Neural cell (in vitro differentiated cells): ENCODE measurements around the gene CDK12. TPM values are rescaled to one million over a fixed set of nuclear protein-coding genes. Genes with fewer than 3 reads are reported as not detected.
"Not testable (repeated sequence)": the region's sequence is repeated elsewhere in the genome, so short reads cannot be mapped to it uniquely, and the experiment has no call there.

Experiments
- H2AFZ ChIP-seq: fragments of 200-600, 300-800 bp; sonication (generic), shearing (Covaris generic); 2 replicates; pipeline ENCODE4 v1.6.0; 2014; ENCODE audit warnings: low read depth, mild to moderate bottlenecking, antibody characterized with exemption, low read length, moderate library complexity
- H3F3A ChIP-seq: fragments of 200-600 bp; shearing (Covaris generic); 2 replicates; pipeline ENCODE4 v1.6.1; 2016; ENCODE audit warnings: mild to moderate bottlenecking, moderate library complexity, mixed read lengths, antibody characterized with exemption, low read length; ENCODE audit not compliant: insufficient read depth, poor library complexity, severe bottlenecking
- H3K27ac ChIP-seq: fragments of 200-600, 300-800 bp; sonication (generic), shearing (Covaris generic); 2 replicates; pipeline ENCODE4 v1.5.1; 2014; ENCODE audit warnings: mild to moderate bottlenecking, low read length, moderate library complexity
- H3K27me3 ChIP-seq: fragments of 300-800, 200-600 bp; sonication (generic), shearing (Covaris generic); 2 replicates; pipeline ENCODE4 v1.6.0; 2014; ENCODE audit warnings: mild to moderate bottlenecking, low read depth, low read length, moderate library complexity; ENCODE audit not compliant: insufficient read depth
- H3K36me3 ChIP-seq: fragments of 300-800, 200-600 bp; sonication (generic), shearing (Covaris generic); 2 replicates; pipeline ENCODE4 v1.5.1; 2014; ENCODE audit warnings: mild to moderate bottlenecking, antibody characterized with exemption, low read length, moderate library complexity; ENCODE audit not compliant: insufficient read depth
- H3K4me2 ChIP-seq: fragments of 300-800, 200-600 bp; sonication (generic), shearing (Covaris generic); 2 replicates; pipeline ENCODE4 v1.6.0; 2014; ENCODE audit warnings: mild to moderate bottlenecking, low read length
- H3K4me3 ChIP-seq: fragments of 300-800, 200-600 bp; sonication (generic), shearing (Covaris generic); 2 replicates; pipeline ENCODE4 v1.5.1; 2014; ENCODE audit warnings: mild to moderate bottlenecking, low read length, moderate library complexity
- H3K79me2 ChIP-seq: fragments of 200-600 bp; shearing (Covaris generic); replicated peaks from 2 replicates; pipeline ENCODE4 v1.6.0; 2014; ENCODE audit warnings: mild to moderate bottlenecking, low read length, moderate library complexity; ENCODE audit not compliant: insufficient read depth
- H3K9ac ChIP-seq: fragments of 300-800, 200-600 bp; sonication (generic), shearing (Covaris generic); 2 replicates; pipeline ENCODE4 v1.6.1; 2016; ENCODE audit warnings: mild to moderate bottlenecking, low read length, mixed read lengths
- H3K9me2 ChIP-seq: fragments of 200-600 bp; shearing (Covaris generic); 2 replicates; pipeline ENCODE4 v1.6.1; 2016; ENCODE audit warnings: mild to moderate bottlenecking, low read length, mixed read lengths; ENCODE audit not compliant: insufficient read depth
- H3K9me3 ChIP-seq: fragments of 200-600, 300-800 bp; sonication (generic), shearing (Covaris generic); 2 replicates; pipeline ENCODE4 v1.6.1; 2016; ENCODE audit warnings: mild to moderate bottlenecking, mixed run types, low read length, moderate library complexity, mixed read lengths
- H4K20me1 ChIP-seq: fragments of 200-600 bp; shearing (Covaris generic); 2 replicates; pipeline ENCODE4 v1.6.1; 2016; ENCODE audit warnings: mild to moderate bottlenecking, mixed run types; ENCODE audit not compliant: insufficient read depth
- EP300 ChIP-seq: fragments of 450-650 bp; conservative IDR thresholded peaks from 2 replicates; pipeline ENCODE4 v1.6.1; 2014; ENCODE audit warnings: antibody characterized with exemption, mild to moderate bottlenecking, moderate library complexity; ENCODE audit not compliant: poor library complexity, severe bottlenecking
- EZH2 ChIP-seq: fragments of 200-600, 300-800 bp; shearing (Covaris generic), sonication (generic); IDR thresholded peaks from 2 replicates; pipeline ENCODE4 v1.6.1; 2014; ENCODE audit warnings: antibody characterized with exemption, low read length, borderline replicate concordance, mild to moderate bottlenecking; ENCODE audit not compliant: insufficient read depth, poor library complexity, severe bottlenecking
- MXI1 ChIP-seq: fragments of 450-650 bp; conservative IDR thresholded peaks from 2 replicates; pipeline ENCODE4 v1.6.1; 2014; ENCODE audit warnings: antibody characterized with exemption, mild to moderate bottlenecking; ENCODE audit not compliant: poor library complexity, severe bottlenecking
- POLR2AphosphoS5 ChIP-seq: IDR thresholded peaks from 2 replicates; pipeline ENCODE4 v1.6.1; 2012
- RAD21 ChIP-seq: fragments of 450-650 bp; conservative IDR thresholded peaks from 2 replicates; pipeline ENCODE4 v1.6.1; 2014; ENCODE audit warnings: antibody characterized with exemption, mild to moderate bottlenecking, moderate library complexity
- REST ChIP-seq: IDR thresholded peaks from 2 replicates; pipeline ENCODE4 v1.6.1; 2012; ENCODE audit warnings: borderline replicate concordance
- SMC3 ChIP-seq: fragments of 450-650 bp; conservative IDR thresholded peaks from 2 replicates; pipeline ENCODE4 v1.6.1; 2014; ENCODE audit warnings: antibody characterized with exemption, mild to moderate bottlenecking, moderate library complexity; ENCODE audit not compliant: poor library complexity
- TAF1 ChIP-seq: IDR thresholded peaks from 2 replicates; pipeline ENCODE4 v1.6.1; 2012; ENCODE audit warnings: low read depth
- polyA plus RNA-seq: library from polyadenylated mRNA; depleted of rRNA; stranded (reverse); fragments of >200 nt; gene quantifications from 2 replicates; pipeline ENCODE4 v1.2.3, GENCODE V29; 2014
- TF ChIP-seq, protein P1 (sequence below): fragments of 450-650 bp; IDR thresholded peaks from 2 replicates; pipeline ENCODE4 v1.5.1; 2014; ENCODE audit warnings: antibody characterized with exemption, mild to moderate bottlenecking, moderate library complexity; ENCODE audit not compliant: poor library complexity, severe bottlenecking

The CDK12 gene
- polyA plus RNA-seq, 1 donor from 2014 or later, result 10.4 TPM

- not testable (repeated sequence) for H3K27ac ChIP-seq, H3K4me2 ChIP-seq, H4K20me1 ChIP-seq, H3K9me2 ChIP-seq, H3K27me3 ChIP-seq, H3K9ac ChIP-seq, H2AFZ ChIP-seq, H3F3A ChIP-seq, H3K4me3 ChIP-seq, H3K9me3 ChIP-seq, H3K36me3 ChIP-seq
- peaks cover 10% of the 10 kb centered on the region for H3K79me2 ChIP-seq
These were observed 26.2 kb downstream of the CDK12 start for GRCh38 chr17:39487490-39487889.

GRCh38 chr17:39487946-39488345 lies 26.7 kb downstream of the CDK12 start:
- Histone ChIP-seq H3K27me3 (no peaks in the 10 kb centered on the region), H3F3A (no peaks in the 10 kb centered on the region), H3K4me3 (no peak overlapping the region), H3K36me3 (no peaks in the 10 kb centered on the region), H3K9ac (no peak overlapping the region), H3K4me2 (no peak overlapping the region), H2AFZ (no peak overlapping the region), H3K27ac (no peak overlapping the region), H4K20me1 (no peaks in the 10 kb centered on the region), H3K79me2 (peaks cover 10% of the 10 kb centered on the region), H3K9me3 (no peaks in the 10 kb centered on the region), H3K9me2 (no peaks in the 10 kb centered on the region)
- no peak for TF ChIP-seq MXI1
- TF ChIP-seq EZH2, result no peak
- TF ChIP-seq EP300, result no peak

DNA sequence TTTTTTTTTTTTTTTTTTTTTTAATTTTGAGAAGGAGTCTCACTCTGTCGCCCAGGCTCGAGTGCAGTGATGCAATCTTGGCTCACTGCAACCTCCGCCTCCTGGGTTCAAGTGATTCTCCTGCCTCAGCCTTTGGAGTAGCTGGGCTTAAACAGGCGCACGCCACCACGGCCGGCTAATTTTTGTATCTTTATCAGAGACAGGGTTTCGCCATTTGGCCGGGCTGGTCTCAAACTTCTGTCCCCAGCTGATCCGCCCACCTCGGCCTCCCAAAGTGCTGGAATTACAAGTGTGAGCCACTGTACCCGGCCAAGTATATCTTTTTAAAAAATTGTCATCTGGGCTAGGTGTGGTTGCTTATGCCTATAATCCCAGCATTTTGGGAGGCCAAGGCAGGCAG lies 35.6 kb downstream of the CDK12 start:
- H3K27me3 ChIP-seq, H3K36me3 ChIP-seq, H2AFZ ChIP-seq, H3K27ac ChIP-seq, H3K4me2 ChIP-seq, H3K9me2 ChIP-seq, H3K9ac ChIP-seq, H3K9me3 ChIP-seq, H3F3A ChIP-seq, H3K79me2 ChIP-seq, H4K20me1 ChIP-seq, H3K4me3 ChIP-seq: not testable (repeated sequence)

- no peaks in the 10 kb centered on the region for H3F3A ChIP-seq
- H3K79me2 ChIP-seq, result no peaks in the 10 kb centered on the region
- H2AFZ ChIP-seq, result no peak overlapping the region
- no peaks in the 10 kb centered on the region for H3K9me3 ChIP-seq
- H3K4me2 ChIP-seq, result no peak overlapping the region
- no peaks in the 10 kb centered on the region for H3K27me3 ChIP-seq
- peaks cover 8% of the 10 kb centered on the region for H3K36me3 ChIP-seq
- no peaks in the 10 kb centered on the region for H4K20me1 ChIP-seq
- TF ChIP-seq EZH2 (no peak), POLR2AphosphoS5 (no peak), RAD21 (no peak), TAF1 (no peak), REST (no peak), SMC3 (no peak), EP300 (no peak), MXI1 (no peak)
- TF ChIP-seq, protein P1, sequence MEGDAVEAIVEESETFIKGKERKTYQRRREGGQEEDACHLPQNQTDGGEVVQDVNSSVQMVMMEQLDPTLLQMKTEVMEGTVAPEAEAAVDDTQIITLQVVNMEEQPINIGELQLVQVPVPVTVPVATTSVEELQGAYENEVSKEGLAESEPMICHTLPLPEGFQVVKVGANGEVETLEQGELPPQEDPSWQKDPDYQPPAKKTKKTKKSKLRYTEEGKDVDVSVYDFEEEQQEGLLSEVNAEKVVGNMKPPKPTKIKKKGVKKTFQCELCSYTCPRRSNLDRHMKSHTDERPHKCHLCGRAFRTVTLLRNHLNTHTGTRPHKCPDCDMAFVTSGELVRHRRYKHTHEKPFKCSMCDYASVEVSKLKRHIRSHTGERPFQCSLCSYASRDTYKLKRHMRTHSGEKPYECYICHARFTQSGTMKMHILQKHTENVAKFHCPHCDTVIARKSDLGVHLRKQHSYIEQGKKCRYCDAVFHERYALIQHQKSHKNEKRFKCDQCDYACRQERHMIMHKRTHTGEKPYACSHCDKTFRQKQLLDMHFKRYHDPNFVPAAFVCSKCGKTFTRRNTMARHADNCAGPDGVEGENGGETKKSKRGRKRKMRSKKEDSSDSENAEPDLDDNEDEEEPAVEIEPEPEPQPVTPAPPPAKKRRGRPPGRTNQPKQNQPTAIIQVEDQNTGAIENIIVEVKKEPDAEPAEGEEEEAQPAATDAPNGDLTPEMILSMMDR, result no peak
- no peak overlapping the region for H3K4me3 ChIP-seq
- no peaks in the 10 kb centered on the region for H3K9me2 ChIP-seq
- H3K9ac ChIP-seq, result no peak overlapping the region
- H3K27ac ChIP-seq, result no peak overlapping the region
These were observed 46.2 kb downstream of the CDK12 start for GRCh38 chr17:39507511-39507910.
